Measurements from ENCODE around the gene NPHS1. TPM values are rescaled to one million over a fixed set of nuclear protein-coding genes. Genes with fewer than 3 reads are reported as not detected.

Gene NPHS1
- total and polyA plus RNA-seq, 2 experiments from 2014 or later: 0.37 to 1.1 TPM

GRCh38 chr19:35813043-35813890 is 39.0 kb downstream of the NPHS1 start:
- no peaks in the 10 kb centered on the region for H3K36me3 ChIP-seq
- DNase-seq (ENCODE audit: low read depth in 1 of 2, low spot score in 1 of 2): no peak
- TF ChIP-seq, protein P1, sequence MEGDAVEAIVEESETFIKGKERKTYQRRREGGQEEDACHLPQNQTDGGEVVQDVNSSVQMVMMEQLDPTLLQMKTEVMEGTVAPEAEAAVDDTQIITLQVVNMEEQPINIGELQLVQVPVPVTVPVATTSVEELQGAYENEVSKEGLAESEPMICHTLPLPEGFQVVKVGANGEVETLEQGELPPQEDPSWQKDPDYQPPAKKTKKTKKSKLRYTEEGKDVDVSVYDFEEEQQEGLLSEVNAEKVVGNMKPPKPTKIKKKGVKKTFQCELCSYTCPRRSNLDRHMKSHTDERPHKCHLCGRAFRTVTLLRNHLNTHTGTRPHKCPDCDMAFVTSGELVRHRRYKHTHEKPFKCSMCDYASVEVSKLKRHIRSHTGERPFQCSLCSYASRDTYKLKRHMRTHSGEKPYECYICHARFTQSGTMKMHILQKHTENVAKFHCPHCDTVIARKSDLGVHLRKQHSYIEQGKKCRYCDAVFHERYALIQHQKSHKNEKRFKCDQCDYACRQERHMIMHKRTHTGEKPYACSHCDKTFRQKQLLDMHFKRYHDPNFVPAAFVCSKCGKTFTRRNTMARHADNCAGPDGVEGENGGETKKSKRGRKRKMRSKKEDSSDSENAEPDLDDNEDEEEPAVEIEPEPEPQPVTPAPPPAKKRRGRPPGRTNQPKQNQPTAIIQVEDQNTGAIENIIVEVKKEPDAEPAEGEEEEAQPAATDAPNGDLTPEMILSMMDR (IDR thresholded peaks at IDR 0.05; ENCODE audit: low read depth, low read length): no peak

GRCh38 chr19:35812220-35813042 is 39.9 kb downstream of the NPHS1 start, which contains the start of gene PRODH2:
PRODH2 (minus strand) TSS chr19:35812845; CDS start chr19:35812805, 40 bp downstream.
- Histone ChIP-seq H3K9me3 (ENCODE audit: low read depth) (no peaks in the 10 kb centered on the region), H3K4me1 (ENCODE audit: low read depth) (no peaks in the 10 kb centered on the region), H3K4me3 (no peak within 1 kb of the TSS), H3K27ac (no peak within 1 kb of the TSS), H3K27me3 (no peaks in the 10 kb centered on the region), H3K36me3 (no peaks in the 10 kb centered on the region)
- DNase-seq (ENCODE audit: low read depth in 1 of 2, low spot score in 1 of 2): no peak
- TF ChIP-seq, protein P1 (IDR thresholded peaks at IDR 0.05; ENCODE audit: low read depth, low read length): no peak

More at GRCh38 chr19:35813043-35813890, 39.0 kb downstream of the NPHS1 start:
- no peaks in the 10 kb centered on the region for H3K27me3 ChIP-seq
- H3K9me3 ChIP-seq (ENCODE audit: low read depth): no peaks in the 10 kb centered on the region
- H3K27ac ChIP-seq: no peak overlapping the region
- H3K4me3 ChIP-seq: no peak overlapping the region
- H3K4me1 ChIP-seq (ENCODE audit: low read depth): no peaks in the 10 kb centered on the region

GRCh38 chr19:35811317-35812219 is 40.7 kb downstream of the NPHS1 start:
- no peak overlapping the region for H3K4me3 ChIP-seq
- no peaks in the 10 kb centered on the region for H3K27me3 ChIP-seq
- TF ChIP-seq, protein P1 (IDR thresholded peaks at IDR 0.05; ENCODE audit: low read depth, low read length): no peak
- H3K4me1 ChIP-seq (ENCODE audit: low read depth): no peaks in the 10 kb centered on the region
- no peak for DNase-seq (ENCODE audit: low read depth in 1 of 2, low spot score in 1 of 2)
- H3K36me3 ChIP-seq: no peaks in the 10 kb centered on the region
- no peak overlapping the region for H3K27ac ChIP-seq
- no peaks in the 10 kb centered on the region for H3K9me3 ChIP-seq (ENCODE audit: low read depth)

GRCh38 chr19:35807633-35808032 is 44.7 kb downstream of the NPHS1 start:
- no peak for DNase-seq (ENCODE audit: low read depth in 1 of 2, low spot score in 1 of 2)
- no peak overlapping the region for H3K4me3 ChIP-seq
- no peaks in the 10 kb centered on the region for H3K36me3 ChIP-seq
- H3K9me3 ChIP-seq (ENCODE audit: low read depth): no peaks in the 10 kb centered on the region
- H3K27me3 ChIP-seq: no peaks in the 10 kb centered on the region
- TF ChIP-seq, protein P1 (IDR thresholded peaks at IDR 0.05; ENCODE audit: low read depth, low read length): no peak
- H3K4me1 ChIP-seq (ENCODE audit: low read depth): no peaks in the 10 kb centered on the region
- no peak overlapping the region for H3K27ac ChIP-seq

DNA sequence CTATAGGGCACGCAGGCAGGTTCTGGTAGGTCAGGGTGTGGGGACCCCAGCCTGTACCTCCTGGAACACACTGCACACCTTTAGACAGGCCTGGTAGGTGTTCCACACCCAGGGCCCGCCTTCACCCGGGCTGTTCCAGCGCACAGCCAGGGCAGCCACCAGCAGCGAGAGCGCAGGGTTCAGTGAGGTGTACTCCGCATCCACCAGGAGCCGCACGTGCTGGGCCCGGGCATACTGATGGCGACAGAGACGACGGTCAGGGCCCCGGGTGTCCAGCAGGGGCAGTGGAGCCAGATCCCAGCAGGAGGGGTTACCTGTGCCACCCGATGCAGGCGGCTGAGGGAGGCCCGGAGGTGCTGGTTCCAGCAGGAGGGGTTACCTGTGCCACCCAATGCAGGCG is 45.7 kb downstream of the NPHS1 start:
- H3K4me3 ChIP-seq: no peak overlapping the region
- no peaks in the 10 kb centered on the region for H3K4me1 ChIP-seq (ENCODE audit: low read depth)
- TF ChIP-seq, protein P1 (IDR thresholded peaks at IDR 0.05; ENCODE audit: low read depth, low read length): no peak
- no peak overlapping the region for H3K27ac ChIP-seq
- H3K9me3 ChIP-seq (ENCODE audit: low read depth): no peaks in the 10 kb centered on the region
- H3K36me3 ChIP-seq: no peaks in the 10 kb centered on the region
- DNase-seq (ENCODE audit: low read depth in 1 of 2, low spot score in 1 of 2): no peak
- no peaks in the 10 kb centered on the region for H3K27me3 ChIP-seq

All from cardiac muscle cell (in vitro differentiated cells and primary cell).